Measurements from ENCODE around the gene CCT3. TPM values are rescaled to one million over a fixed set of nuclear protein-coding genes. Genes with fewer than 3 reads are reported as not detected.

The CCT3 gene
- total and polyA plus RNA-seq, 5 donors = 125 to 151 (median 129) TPM

DNA sequence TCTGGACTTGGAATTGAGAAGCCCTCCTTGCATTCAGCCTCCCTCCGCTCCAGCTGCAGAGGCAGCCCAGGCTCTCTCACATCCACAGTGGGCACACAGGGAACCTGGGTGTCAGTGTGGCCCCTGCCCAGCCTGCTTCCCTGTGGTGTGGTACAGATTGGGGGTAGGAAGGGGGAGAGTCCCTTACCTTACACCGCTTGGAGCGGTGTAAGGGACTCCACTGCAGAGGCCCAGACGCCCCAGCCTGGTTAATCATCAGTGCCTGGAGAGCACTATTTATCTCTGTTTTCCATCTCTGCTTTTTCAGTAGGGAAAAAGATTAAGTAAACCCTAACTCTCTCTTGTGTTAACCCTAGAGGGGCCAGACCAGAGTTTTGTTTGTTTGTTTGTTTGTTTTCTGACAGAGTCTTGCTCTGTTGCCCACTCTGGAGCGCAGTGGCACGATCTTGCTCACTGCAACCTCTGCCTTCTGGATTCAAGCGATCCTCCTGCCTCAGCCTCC lies 30.1 kb upstream of the CCT3 start:
- Histone ChIP-seq H3K9me3 (ENCODE audit: control insufficient read depth, low read length) (no peaks in the 10 kb centered on the region), H3K4me1 (ENCODE audit: control insufficient read depth, insufficient read depth, low read length) (no peaks in the 10 kb centered on the region), H3K27me3 (ENCODE audit: control insufficient read depth, insufficient read depth) (no peaks in the 10 kb centered on the region), H3K4me3 (ENCODE audit: low read length) (no peak overlapping the region), H3K27ac (ENCODE audit: low read length) (no peak overlapping the region)
- 88% methylated on average over 7 of the region's 7 CpGs for WGBS
- no peak for DNase-seq
- no peak for ATAC-seq
- intact Hi-C loops (cut with DNase I) = no loop called here

DNA sequence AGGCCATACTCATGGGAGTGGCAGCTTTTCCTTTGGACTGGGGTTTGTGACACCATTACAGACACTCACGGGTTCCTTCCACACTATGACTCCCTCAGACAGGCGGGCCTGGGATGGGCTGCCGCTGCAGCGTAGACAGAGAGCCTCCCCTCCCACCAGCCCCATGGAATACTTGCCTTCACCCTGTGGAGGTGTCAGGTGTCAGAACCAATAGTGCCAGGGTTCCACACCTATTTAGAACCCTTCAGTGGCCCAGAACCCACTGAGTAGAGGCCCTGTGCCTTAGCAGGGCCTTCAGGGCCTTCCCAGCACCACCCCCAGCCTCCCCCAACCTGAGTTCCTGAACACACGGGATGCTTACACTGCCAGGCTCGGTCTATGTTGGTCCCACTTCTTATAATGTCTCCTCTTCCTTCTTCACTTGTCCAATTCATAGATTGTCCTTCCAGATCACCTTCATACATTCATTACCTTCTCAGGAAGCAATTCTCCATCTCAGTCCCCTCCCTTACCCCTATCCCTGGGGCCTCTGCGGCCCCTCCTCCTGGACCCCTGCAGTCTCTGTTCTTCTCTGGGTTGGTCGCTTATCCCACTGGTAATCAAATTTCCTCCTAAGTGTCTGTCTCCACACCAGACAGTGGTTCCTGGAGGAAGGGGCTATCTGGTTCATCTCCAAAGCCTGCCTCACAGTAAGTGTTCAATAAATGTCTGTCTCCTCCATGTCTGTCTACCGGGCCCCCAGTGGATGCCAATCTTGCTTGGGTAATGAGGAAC lies 29.5 kb upstream of the CCT3 start:
- WGBS = 72% methylated on average over 9 of the region's 9 CpGs
- H3K27me3 ChIP-seq (ENCODE audit: control insufficient read depth, insufficient read depth) = no peaks in the 10 kb centered on the region

DNA sequence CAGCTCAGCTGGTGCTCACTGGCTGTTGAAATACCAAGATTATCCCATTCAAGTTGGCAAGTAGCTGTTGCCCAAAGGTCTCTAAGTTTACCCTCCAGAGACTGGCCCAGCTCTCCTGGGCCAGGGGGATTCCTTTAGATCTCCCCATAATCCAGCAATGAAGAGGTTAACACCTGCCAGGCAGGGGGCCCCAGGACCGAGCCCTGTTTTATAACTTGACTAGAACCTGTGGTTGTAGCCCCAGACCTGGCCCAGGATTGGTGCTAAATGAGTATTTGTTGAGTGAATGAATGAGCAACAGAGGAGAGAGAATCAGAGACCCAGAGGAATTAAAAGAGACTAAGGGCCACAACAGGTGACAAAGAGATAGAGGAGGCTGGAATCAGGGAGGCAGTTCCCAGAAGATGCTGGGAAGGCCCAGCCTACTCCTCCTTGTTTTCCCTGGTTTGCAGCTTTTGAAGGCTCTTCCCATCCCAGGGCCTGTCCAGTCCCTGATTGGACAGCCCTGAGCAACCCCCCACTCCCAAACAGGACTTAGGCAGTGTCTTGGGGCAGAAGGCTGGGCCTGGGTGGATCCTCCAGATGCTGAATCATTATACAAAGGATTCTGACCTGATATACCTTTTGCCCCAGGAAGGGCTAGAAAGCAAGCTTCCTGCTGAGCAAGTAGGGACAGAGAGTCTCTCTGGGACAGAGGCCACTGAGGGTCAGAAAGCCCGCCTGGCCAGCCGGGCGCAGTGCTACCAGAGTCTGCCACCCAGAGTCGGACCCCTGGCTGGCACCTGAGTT lies 28.5 kb upstream of the CCT3 start:
- H3K27me3 ChIP-seq (ENCODE audit: control insufficient read depth, insufficient read depth) = no peaks in the 10 kb centered on the region
- no peaks in the 10 kb centered on the region for H3K9me3 ChIP-seq (ENCODE audit: control insufficient read depth, low read length)
- DNase-seq (no peak), ATAC-seq (no peak)
- no peak overlapping the region for H3K27ac ChIP-seq (ENCODE audit: low read length)
- WGBS = 87% methylated on average over 5 of the region's 5 CpGs
- no peaks in the 10 kb centered on the region for H3K4me1 ChIP-seq (ENCODE audit: control insufficient read depth, insufficient read depth, low read length)
- no peak overlapping the region for H3K4me3 ChIP-seq (ENCODE audit: low read length)
- intact Hi-C loops (cut with DNase I) = no loop called here

More for the DNA sequence above, 29.5 kb upstream of the CCT3 start:
- Histone ChIP-seq H3K27ac (ENCODE audit: low read length) (no peak overlapping the region), H3K4me1 (ENCODE audit: control insufficient read depth, insufficient read depth, low read length) (no peaks in the 10 kb centered on the region), H3K4me3 (ENCODE audit: low read length) (no peak overlapping the region), H3K9me3 (ENCODE audit: control insufficient read depth, low read length) (no peaks in the 10 kb centered on the region)
- intact Hi-C loops (cut with DNase I) = no loop called here
- DNase-seq (no peak), ATAC-seq (no peak)

DNA sequence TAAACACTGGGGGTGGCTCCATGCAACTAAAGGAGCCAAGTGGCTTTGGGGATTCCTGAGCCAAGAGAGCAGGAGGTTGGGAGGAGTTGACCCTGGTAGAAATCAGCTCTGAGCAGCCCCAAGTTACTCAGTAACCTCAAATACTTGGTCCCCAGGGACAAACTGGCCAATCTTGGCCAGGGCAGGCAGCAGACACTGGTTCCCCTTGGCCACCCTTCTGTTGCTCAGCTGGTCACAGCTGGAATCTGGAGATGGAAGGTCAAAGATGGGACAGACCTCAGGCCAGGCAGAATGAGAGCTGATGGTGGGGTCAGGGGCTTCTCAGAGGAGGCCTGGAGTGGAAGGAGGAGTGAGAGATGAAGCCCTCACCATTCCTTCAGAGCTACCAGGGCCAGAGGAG lies 27.7 kb upstream of the CCT3 start:
- intact Hi-C loops (cut with DNase I) = no loop called here
- Histone ChIP-seq H3K9me3 (ENCODE audit: control insufficient read depth, low read length) (no peaks in the 10 kb centered on the region), H3K27ac (ENCODE audit: low read length) (no peak overlapping the region), H3K27me3 (ENCODE audit: control insufficient read depth, insufficient read depth) (no peaks in the 10 kb centered on the region), H3K4me3 (ENCODE audit: low read length) (no peak overlapping the region), H3K4me1 (ENCODE audit: control insufficient read depth, insufficient read depth, low read length) (no peaks in the 10 kb centered on the region)
- no peak for ATAC-seq
- DNase-seq = no peak

DNA sequence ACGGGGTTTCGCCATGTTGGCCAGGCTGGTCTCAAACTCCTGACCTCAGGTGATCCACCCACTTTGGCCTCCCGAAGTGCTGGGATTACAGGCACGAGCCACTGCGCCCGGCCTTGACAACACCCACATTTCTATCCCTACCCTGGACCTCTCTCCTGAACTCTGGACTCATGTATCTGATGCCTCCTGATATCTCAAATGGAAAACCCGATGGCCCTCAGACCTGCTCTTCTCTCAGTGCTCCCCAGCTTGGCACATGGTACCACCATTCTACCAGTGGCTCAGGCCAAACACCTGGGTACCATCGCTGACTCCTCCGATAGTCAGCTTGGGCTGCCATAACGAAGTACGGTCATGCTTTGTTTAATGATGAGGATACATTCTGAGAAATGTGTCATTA lies 22.4 kb upstream of the CCT3 start:
- DNase-seq (no peak), ATAC-seq (no peak)
- no peaks in the 10 kb centered on the region for H3K4me1 ChIP-seq (ENCODE audit: control insufficient read depth, insufficient read depth, low read length)
- H3K4me3 ChIP-seq (ENCODE audit: low read length) = no peak overlapping the region
- WGBS = 94% methylated on average over 11 of the region's 11 CpGs
- no peaks in the 10 kb centered on the region for H3K27me3 ChIP-seq (ENCODE audit: control insufficient read depth, insufficient read depth)
- intact Hi-C loops (cut with DNase I) = no loop called here
- H3K9me3 ChIP-seq (ENCODE audit: control insufficient read depth, low read length) = no peaks in the 10 kb centered on the region
- H3K27ac ChIP-seq (ENCODE audit: low read length) = no peak overlapping the region

DNA sequence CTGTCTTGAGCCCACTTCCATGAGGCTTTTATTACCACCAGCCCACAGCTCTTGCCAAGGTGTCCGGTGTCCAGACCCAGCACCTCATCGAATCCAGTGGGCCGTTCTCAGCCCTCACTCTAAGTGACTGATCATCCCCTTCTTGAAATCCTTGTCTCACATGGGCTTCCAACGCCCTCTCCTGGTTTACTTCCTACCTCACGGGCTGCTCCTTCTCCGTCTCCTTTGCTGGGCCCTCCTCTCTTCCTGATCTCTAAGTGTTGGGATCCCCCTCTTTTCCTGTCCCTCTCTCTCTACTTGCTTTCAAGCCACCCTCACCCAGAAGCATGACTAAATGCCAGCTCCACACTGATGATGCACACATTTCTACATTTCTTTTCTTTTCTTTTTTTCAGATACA lies 21.9 kb upstream of the CCT3 start:
- ATAC-seq = peak in 1 of 2 donors; percentile 17
- WGBS = 27% methylated on average over 6 of the region's 6 CpGs

DNA sequence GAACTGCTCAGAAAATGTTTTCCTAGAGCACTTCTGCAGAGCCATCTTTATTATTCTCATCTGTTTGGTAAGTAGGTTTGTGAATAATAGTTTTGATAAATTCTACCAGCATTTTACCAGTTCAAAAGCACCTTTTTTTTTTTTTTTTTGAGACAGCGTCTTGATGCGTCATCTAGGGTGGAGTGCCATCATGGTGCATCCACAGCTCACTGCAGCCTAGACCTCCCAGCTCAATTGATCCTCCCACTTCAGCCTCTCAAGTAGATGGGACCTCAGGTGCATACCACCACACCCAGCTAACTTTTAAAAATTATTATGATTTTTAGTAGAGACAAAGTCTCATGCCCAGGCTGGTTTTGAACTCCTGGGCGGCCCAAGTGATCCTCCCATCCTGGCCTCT lies 21.2 kb upstream of the CCT3 start:
- Histone ChIP-seq H3K27me3 (ENCODE audit: control insufficient read depth, insufficient read depth) (no peaks in the 10 kb centered on the region), H3K4me3 (ENCODE audit: low read length) (no peak overlapping the region), H3K9me3 (ENCODE audit: control insufficient read depth, low read length) (no peaks in the 10 kb centered on the region), H3K27ac (ENCODE audit: low read length) (no peak overlapping the region), H3K4me1 (ENCODE audit: control insufficient read depth, insufficient read depth, low read length) (no peaks in the 10 kb centered on the region)
- WGBS = 93% methylated on average over 3 of the region's 3 CpGs
- intact Hi-C loops (cut with DNase I) = no loop called here
- ATAC-seq = no peak
- no peak for DNase-seq

More for the DNA sequence above, 21.9 kb upstream of the CCT3 start:
- DNase-seq = no peak
- Histone ChIP-seq H3K4me1 (ENCODE audit: control insufficient read depth, insufficient read depth, low read length) (no peaks in the 10 kb centered on the region), H3K27ac (ENCODE audit: low read length) (no peak overlapping the region), H3K27me3 (ENCODE audit: control insufficient read depth, insufficient read depth) (no peaks in the 10 kb centered on the region), H3K9me3 (ENCODE audit: control insufficient read depth, low read length) (no peaks in the 10 kb centered on the region), H3K4me3 (ENCODE audit: low read length) (no peak overlapping the region)
- intact Hi-C loops (cut with DNase I) = no loop called here

DNA sequence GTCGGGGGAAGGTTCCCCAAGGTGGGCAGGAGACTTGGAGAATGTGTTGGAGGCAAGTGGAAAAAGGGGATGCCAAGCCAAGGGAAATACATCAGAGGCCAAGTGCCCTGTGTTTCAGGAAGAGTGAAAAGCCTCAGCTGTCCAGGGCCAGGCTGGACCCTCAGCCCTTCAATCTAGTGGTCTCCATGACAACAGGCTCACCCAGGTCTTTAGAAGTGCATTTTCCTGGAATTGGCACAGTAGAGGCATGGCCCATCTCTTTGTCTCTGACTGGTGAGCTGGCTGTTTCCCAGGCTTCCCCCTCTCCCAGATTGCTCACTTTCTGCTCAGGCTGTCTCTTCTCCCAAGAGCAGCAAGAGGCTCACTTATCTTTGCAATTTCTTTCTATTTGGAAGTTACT lies 20.5 kb upstream of the CCT3 start:
- H3K27ac ChIP-seq (ENCODE audit: low read length) = no peak overlapping the region
- intact Hi-C loops (cut with DNase I) = no loop called here
- H3K4me1 ChIP-seq (ENCODE audit: control insufficient read depth, insufficient read depth, low read length) = no peaks in the 10 kb centered on the region
- no peak for ATAC-seq
- no peak overlapping the region for H3K4me3 ChIP-seq (ENCODE audit: low read length)
- H3K9me3 ChIP-seq (ENCODE audit: control insufficient read depth, low read length) = no peaks in the 10 kb centered on the region
- no peaks in the 10 kb centered on the region for H3K27me3 ChIP-seq (ENCODE audit: control insufficient read depth, insufficient read depth)
- WGBS = 89% methylated on average over 1 of the region's 1 CpG
- DNase-seq = no peak

DNA sequence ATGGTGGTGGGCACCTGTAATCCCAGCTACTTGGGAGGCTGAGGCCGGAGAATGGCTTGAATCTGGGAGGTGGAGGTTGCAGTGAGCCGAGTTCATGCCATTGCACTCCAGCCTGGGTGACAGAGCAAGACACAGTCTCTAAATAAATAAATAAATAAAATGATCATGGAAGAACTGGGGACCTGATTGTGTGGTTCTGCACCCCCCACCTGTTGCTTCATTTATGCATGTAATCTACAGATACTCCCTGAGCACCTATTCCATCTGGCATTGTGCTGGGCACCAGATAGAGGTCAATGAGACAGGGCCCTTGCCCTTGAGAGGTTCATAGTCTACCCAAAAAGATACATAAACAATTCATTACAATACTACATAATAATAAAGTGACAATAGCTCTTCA lies 19.9 kb upstream of the CCT3 start:
- ATAC-seq = no peak
- Histone ChIP-seq H3K27me3 (ENCODE audit: control insufficient read depth, insufficient read depth) (no peaks in the 10 kb centered on the region), H3K27ac (ENCODE audit: low read length) (no peak overlapping the region), H3K9me3 (ENCODE audit: control insufficient read depth, low read length) (no peaks in the 10 kb centered on the region), H3K4me1 (ENCODE audit: control insufficient read depth, insufficient read depth, low read length) (no peaks in the 10 kb centered on the region), H3K4me3 (ENCODE audit: low read length) (no peak overlapping the region)
- DNase-seq = no peak
- intact Hi-C loops (cut with DNase I) = no loop called here
- 90% methylated on average over 2 of the region's 2 CpGs for WGBS

DNA sequence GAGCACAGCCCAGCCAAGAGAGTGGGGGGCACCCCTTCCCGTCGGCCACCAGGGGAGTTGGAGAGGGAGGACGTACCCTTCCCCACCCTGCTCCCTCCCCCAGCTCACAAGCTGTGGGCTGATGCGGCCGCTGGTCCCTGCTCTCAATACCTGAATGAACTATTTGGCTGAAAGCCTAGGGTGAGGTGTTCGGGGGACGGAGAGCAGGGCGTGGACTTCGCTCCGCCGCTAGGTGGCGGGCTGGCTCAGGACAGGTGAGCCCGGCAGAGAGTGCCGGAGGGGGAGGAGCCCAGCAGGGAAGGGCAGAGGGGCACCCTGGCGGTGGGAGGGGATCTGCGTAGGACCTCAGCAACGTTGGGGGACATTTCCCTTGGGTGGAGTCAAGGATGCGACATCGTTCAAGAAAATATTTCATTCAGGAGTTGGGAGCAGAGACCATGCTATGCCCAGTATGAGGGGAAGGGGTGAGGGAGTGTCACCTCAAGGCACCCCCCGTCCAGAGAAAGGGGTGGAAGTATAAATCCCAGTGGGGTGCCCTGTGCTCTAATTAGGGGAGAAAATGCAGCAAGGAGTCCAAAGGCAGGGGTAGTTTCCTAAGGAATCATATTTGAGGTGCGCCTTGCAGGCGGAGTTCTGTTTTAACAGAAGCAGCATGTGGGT lies 18.9 kb upstream of the CCT3 start:
- intact Hi-C loops (cut with DNase I) = no loop called here
- no peak overlapping the region for H3K4me3 ChIP-seq (ENCODE audit: low read length)
- DNase-seq (peak in 2 of 3 donors; percentile 35 to 75), ATAC-seq (peak; percentile 67 to 80)
- no peaks in the 10 kb centered on the region for H3K4me1 ChIP-seq (ENCODE audit: control insufficient read depth, insufficient read depth, low read length)
- WGBS = 9% methylated on average over 22 of the region's 22 CpGs
- H3K27ac ChIP-seq (ENCODE audit: low read length) = no peak overlapping the region
- H3K9me3 ChIP-seq (ENCODE audit: control insufficient read depth, low read length) = no peaks in the 10 kb centered on the region
- H3K27me3 ChIP-seq (ENCODE audit: control insufficient read depth, insufficient read depth) = no peaks in the 10 kb centered on the region

DNA sequence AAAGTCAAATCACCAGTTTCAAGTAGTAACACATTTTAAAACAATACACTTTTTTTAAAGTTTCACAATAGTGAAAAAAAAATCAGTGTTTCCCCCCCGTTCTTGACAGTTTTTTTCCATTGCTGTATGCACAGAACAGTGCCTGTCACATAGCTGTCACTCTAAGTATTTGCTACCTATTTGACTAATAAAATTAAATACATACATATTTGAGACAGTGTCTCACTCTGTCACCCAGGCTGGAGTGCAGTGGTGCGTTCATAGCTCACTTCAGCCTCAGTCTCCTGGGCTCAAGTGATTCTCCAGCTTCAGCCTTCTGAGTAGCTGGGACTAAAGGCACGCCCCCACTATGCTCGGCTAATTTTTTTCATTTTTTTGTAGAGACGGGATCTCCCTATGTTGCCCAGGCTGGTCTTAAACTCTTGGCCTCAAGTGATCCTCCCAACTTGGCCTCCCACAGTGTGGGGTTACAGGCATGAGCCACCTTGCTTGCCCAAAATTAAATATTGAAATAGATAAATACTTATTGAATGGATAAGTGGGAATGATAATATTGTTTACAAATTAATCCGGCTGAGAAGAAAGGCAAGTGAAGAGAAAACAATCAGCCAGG lies 18.3 kb upstream of the CCT3 start:
- DNase-seq = no peak
- H3K27ac ChIP-seq (ENCODE audit: low read length) = no peak overlapping the region
- H3K27me3 ChIP-seq (ENCODE audit: control insufficient read depth, insufficient read depth) = no peaks in the 10 kb centered on the region
- H3K9me3 ChIP-seq (ENCODE audit: control insufficient read depth, low read length) = no peaks in the 10 kb centered on the region
- no peak overlapping the region for H3K4me3 ChIP-seq (ENCODE audit: low read length)
- ATAC-seq = no peak
- WGBS = 52% methylated on average over 6 of the region's 6 CpGs
- H3K4me1 ChIP-seq (ENCODE audit: control insufficient read depth, insufficient read depth, low read length) = no peaks in the 10 kb centered on the region
- intact Hi-C loops (cut with DNase I) = no loop called here
